K562 (cell line): ENCODE results near the gene ACADVL. TPM values are rescaled to one million over a fixed set of nuclear protein-coding genes. Genes with fewer than 3 reads are reported as not detected.

Experiments used
- ATF1 ChIP-seq, 2 experiments: fragments of 450-650 bp in 1 of 2; IDR thresholded peaks; 2 replicates each; pipeline ENCODE4 v1.6.1; 2016; ENCODE audit warnings: missing compliant biosample characterization in 1 of 2, missing genetic modification characterization in 1 of 2
- BDP1 ChIP-seq: IDR thresholded peaks from 3 replicates; pipeline ENCODE4 v1.6.1; 2011; ENCODE audit not compliant: insufficient read length, insufficient read depth
- EP300 ChIP-seq: IDR thresholded peaks from 2 replicates; pipeline ENCODE4 v1.6.1; 2012; ENCODE audit warnings: low read length, improper control_type of control experiment
- ESRRB ChIP-seq: fragments of 250-450 bp; sonication (Bioruptor Pico); IDR thresholded peaks from 2 replicates; pipeline ENCODE4 v1.5.0; 2020; ENCODE audit warnings: mild to moderate bottlenecking, moderate library complexity, borderline replicate concordance
- EZH2 ChIP-seq: IDR thresholded peaks from 2 replicates; pipeline ENCODE4 v1.6.1; 2012; ENCODE audit warnings: low read depth, mild to moderate bottlenecking, inconsistent platforms, low read length, borderline replicate concordance
- GTF2A2 ChIP-seq: IDR thresholded peaks from 2 replicates; pipeline ENCODE4 v1.6.1; 2016; ENCODE audit warnings: mild to moderate bottlenecking, missing genetic modification characterization, missing compliant biosample characterization
- HCFC1 ChIP-seq: IDR thresholded peaks from 2 replicates; pipeline ENCODE4 v1.6.1; 2012; ENCODE audit warnings: low read depth, low read length, improper control_type of control experiment
- HDAC1 ChIP-seq, 2 experiments: fragments of 450-650 bp; IDR thresholded peaks; 2 replicates each; pipeline ENCODE4 v1.6.1; 2016 to 2017; ENCODE audit warnings: inconsistent platforms in 1 of 2, mild to moderate bottlenecking in 1 of 2, moderate library complexity in 1 of 2
- HLTF ChIP-seq: fragments of 450-650 bp; IDR thresholded peaks from 2 replicates; pipeline ENCODE4 v1.6.1; 2016
- HMG20B ChIP-seq: fragments of 250-450 bp; sonication (Bioruptor Pico); IDR thresholded peaks from 2 replicates; pipeline ENCODE4 v1.5.0; 2021; ENCODE audit warnings: mild to moderate bottlenecking
- JUN ChIP-seq, 2 experiments: sonication (generic) in 1 of 2; formaldehyde crosslinking in 1 of 2; IDR thresholded peaks; 2 replicates each; pipeline versions ENCODE4 v1.6.1 to v1.8.0; 2012 to 2022; ENCODE audit warnings: borderline replicate concordance in 2 of 2, mild to moderate bottlenecking in 2 of 2, improper control_type of control experiment in 1 of 2, low read depth in 1 of 2, low read length in 1 of 2, missing genetic modification reagents in 1 of 2
- KDM5B ChIP-seq: fragments of 200-600 bp; sonication (generic); IDR thresholded peaks from 2 replicates; pipeline ENCODE4 v1.6.1; 2012; ENCODE audit warnings: low read depth, mild to moderate bottlenecking, moderate library complexity, low read length, control low read depth, inconsistent platforms; ENCODE audit not compliant: insufficient replicate concordance
- KLF10 ChIP-seq: fragments of 250-450 bp; sonication (Bioruptor Pico); IDR thresholded peaks from 2 replicates; pipeline ENCODE4 v1.6.1; 2021; ENCODE audit warnings: matching md5 sums
- MAZ ChIP-seq, 2 experiments: fragments of 450-650 bp in 1 of 2; sonication (generic) in 1 of 2; formaldehyde crosslinking; IDR thresholded peaks in 1 of 2; conservative IDR thresholded peaks in 1 of 2; 2 replicates each; pipeline versions ENCODE4 v1.4.0 to v1.5.0; 2020; ENCODE audit warnings: mild to moderate bottlenecking in 1 of 2, missing genetic modification reagents in 1 of 2
- MBD2 ChIP-seq: sonication (generic); IDR thresholded peaks from 2 replicates; pipeline ENCODE4 v1.6.1; 2016; ENCODE audit warnings: low read depth, borderline replicate concordance
- OTX1 ChIP-seq: fragments of 450-650 bp; formaldehyde crosslinking; IDR thresholded peaks from 2 replicates; pipeline ENCODE4 v1.4.0; 2022; ENCODE audit warnings: mild to moderate bottlenecking
- RBM34 ChIP-seq: fragments of 200-400 bp; formaldehyde crosslinking; IDR thresholded peaks from 2 replicates; pipeline ENCODE4 v1.6.1; 2018; ENCODE audit warnings: low read length, borderline replicate concordance; ENCODE audit not compliant: insufficient read depth
- RUNX1 ChIP-seq: sonication (generic); IDR thresholded peaks from 2 replicates; pipeline ENCODE4 v1.6.1; 2016; ENCODE audit warnings: antibody characterized with exemption, low read depth
- ZBED1 ChIP-seq: IDR thresholded peaks from 2 replicates; pipeline ENCODE4 v1.6.1; 2014
- ZNF507 ChIP-seq: conservative IDR thresholded peaks from 2 replicates; pipeline ENCODE4 v1.6.1; 2017; ENCODE audit warnings: missing genetic modification characterization, missing compliant biosample characterization
- polyA plus RNA-seq, 8 experiments: library from polyadenylated mRNA; depleted of rRNA in 4 of 8; stranded (reverse) in 5 of 8; unstranded in 3 of 8; fragments of >200 nt; fragmentation: Nextera tagmentation in 2 of 8; fragmentation: Illumina TruSeq in 1 of 8; extraction: Ambion mirVana in 2 of 8; extraction: Trizol in 1 of 8; gene quantifications; 2 replicates each; pipeline versions ENCODE4 v1.2.1 to v1.2.3, GENCODE V29; 2011 to 2014; ENCODE audit warnings: inconsistent platforms in 1 of 8, missing spikeins in 1 of 8
- total RNA-seq, 7 experiments: library from RNA; depleted of rRNA in 6 of 7; stranded (reverse); fragments of >200 nt in 6 of 7; fragmentation: Illumina TruSeq in 2 of 7; extraction: Trizol in 2 of 7; gene quantifications; 2 replicates each; pipeline versions ENCODE4 v1.2.1 to v1.2.3, GENCODE V29; 2011 to 2021; ENCODE audit warnings: low replicate concordance in 1 of 7
- TF ChIP-seq, protein P1 (sequence below): fragments of 450-650 bp; IDR thresholded peaks from 2 replicates; pipeline ENCODE4 v1.7.0; 2016; ENCODE audit warnings: borderline replicate concordance
- TF ChIP-seq, protein P2 (sequence below): fragments of 450-650 bp; IDR thresholded peaks from 2 replicates; pipeline ENCODE4 v1.6.1; 2016; ENCODE audit warnings: missing biosample characterization, missing genetic modification characterization
- TF ChIP-seq, protein P3 (sequence below): sonication (generic); formaldehyde crosslinking; IDR thresholded peaks from 2 replicates; pipeline ENCODE4 v1.4.0; 2020; ENCODE audit warnings: mild to moderate bottlenecking, missing genetic modification reagents

Gene ACADVL
- total and polyA plus RNA-seq, 9 of the 15 experiments (the other 6 are each of a cell fraction or from before 2014, with no cell fraction given): 25.5 to 449 (median 214) TPM

DNA sequence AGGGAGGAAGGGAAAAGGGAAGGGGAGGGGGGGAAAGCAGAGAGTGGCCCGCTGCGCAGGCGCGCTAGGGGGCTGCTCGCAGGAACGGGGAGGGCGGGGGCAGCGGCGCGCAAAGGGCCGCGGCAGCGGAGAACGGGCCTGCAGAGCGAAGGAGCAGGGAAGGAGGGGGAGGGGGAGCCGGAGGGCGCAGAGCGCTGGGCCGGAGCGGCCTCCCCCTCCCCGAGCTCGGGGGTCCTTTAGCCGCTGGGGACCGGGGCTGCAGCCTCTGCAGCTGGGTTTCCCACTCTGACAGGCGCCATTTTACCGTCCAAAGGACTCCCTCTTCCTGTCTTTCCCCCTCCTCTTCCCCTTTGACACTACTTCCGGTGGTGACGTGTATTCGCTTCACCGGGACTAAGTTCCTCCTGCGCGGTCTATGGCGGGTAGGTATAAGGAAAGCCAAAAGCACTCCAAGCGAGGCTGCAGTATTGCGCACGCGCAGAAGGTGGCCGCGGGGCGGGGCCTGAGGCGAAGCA, 32.0 kb downstream of the ACADVL start, which contains the start of gene CTDNEP1 (continued):
- TF ChIP-seq RUNX1: no peak
- TF ChIP-seq MAZ (CRISPR knock-in tag; conservative IDR thresholded peaks at IDR 0.05 in 1 of 2, IDR thresholded peaks at IDR 0.05 in 1 of 2): peak; percentile 52 to 81; a peak in 3 of 4 replicates
- no peak; the same call in 1 of the 2 replicates for TF ChIP-seq EP300
- peak; percentile 13; the same call in 1 of the 2 replicates for TF ChIP-seq MBD2
- peak; percentile 55; the same call in 1 of the 2 replicates for TF ChIP-seq HCFC1
- TF ChIP-seq BDP1: no peak
- TF ChIP-seq JUN (IDR thresholded peaks at IDR 0.05; ENCODE audit: borderline replicate concordance, low read depth, low read length): no peak
- TF ChIP-seq JUN (CRISPR knock-in tag; IDR thresholded peaks at IDR 0.05; ENCODE audit: borderline replicate concordance): no peak
- TF ChIP-seq HLTF: no peak
- TF ChIP-seq, protein P1, sequence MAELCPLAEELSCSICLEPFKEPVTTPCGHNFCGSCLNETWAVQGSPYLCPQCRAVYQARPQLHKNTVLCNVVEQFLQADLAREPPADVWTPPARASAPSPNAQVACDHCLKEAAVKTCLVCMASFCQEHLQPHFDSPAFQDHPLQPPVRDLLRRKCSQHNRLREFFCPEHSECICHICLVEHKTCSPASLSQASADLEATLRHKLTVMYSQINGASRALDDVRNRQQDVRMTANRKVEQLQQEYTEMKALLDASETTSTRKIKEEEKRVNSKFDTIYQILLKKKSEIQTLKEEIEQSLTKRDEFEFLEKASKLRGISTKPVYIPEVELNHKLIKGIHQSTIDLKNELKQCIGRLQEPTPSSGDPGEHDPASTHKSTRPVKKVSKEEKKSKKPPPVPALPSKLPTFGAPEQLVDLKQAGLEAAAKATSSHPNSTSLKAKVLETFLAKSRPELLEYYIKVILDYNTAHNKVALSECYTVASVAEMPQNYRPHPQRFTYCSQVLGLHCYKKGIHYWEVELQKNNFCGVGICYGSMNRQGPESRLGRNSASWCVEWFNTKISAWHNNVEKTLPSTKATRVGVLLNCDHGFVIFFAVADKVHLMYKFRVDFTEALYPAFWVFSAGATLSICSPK: no peak
- TF ChIP-seq HMG20B (CRISPR knock-in tag): no peak
- TF ChIP-seq KDM5B: no peak
- TF ChIP-seq, protein P2, sequence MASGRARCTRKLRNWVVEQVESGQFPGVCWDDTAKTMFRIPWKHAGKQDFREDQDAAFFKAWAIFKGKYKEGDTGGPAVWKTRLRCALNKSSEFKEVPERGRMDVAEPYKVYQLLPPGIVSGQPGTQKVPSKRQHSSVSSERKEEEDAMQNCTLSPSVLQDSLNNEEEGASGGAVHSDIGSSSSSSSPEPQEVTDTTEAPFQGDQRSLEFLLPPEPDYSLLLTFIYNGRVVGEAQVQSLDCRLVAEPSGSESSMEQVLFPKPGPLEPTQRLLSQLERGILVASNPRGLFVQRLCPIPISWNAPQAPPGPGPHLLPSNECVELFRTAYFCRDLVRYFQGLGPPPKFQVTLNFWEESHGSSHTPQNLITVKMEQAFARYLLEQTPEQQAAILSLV (tag): no peak
- no peak for TF ChIP-seq GTF2A2 (tag)
- no peak for TF ChIP-seq ATF1 (CRISPR knock-in tag; IDR thresholded peaks at IDR 0.05)
- TF ChIP-seq ATF1 (tag; IDR thresholded peaks at IDR 0.05): no peak
- TF ChIP-seq ESRRB: no peak
- TF ChIP-seq RBM34: no peak
- peak in 1 of 2 experiments; percentile 12; a peak in 1 of 4 replicates for TF ChIP-seq HDAC1 (IDR thresholded peaks at IDR 0.05)
- TF ChIP-seq EZH2: no peak
- TF ChIP-seq ZNF507 (tag): no peak
- TF ChIP-seq KLF10 (CRISPR knock-in tag): no peak
- no peak for TF ChIP-seq OTX1 (CRISPR knock-in tag)
- TF ChIP-seq, protein P3, sequence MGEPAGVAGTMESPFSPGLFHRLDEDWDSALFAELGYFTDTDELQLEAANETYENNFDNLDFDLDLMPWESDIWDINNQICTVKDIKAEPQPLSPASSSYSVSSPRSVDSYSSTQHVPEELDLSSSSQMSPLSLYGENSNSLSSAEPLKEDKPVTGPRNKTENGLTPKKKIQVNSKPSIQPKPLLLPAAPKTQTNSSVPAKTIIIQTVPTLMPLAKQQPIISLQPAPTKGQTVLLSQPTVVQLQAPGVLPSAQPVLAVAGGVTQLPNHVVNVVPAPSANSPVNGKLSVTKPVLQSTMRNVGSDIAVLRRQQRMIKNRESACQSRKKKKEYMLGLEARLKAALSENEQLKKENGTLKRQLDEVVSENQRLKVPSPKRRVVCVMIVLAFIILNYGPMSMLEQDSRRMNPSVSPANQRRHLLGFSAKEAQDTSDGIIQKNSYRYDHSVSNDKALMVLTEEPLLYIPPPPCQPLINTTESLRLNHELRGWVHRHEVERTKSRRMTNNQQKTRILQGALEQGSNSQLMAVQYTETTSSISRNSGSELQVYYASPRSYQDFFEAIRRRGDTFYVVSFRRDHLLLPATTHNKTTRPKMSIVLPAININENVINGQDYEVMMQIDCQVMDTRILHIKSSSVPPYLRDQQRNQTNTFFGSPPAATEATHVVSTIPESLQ (CRISPR knock-in tag): no peak
- TF ChIP-seq ZBED1: no peak
